ENCODE data around the gene FBLN5.

FBLN5 gene

GRCh38 chr14:91903070-91903469, 44.4 kb downstream of the FBLN5 start:
- H3K27ac ChIP-seq (ENCODE audit: low read length): no peak overlapping the region
- TF ChIP-seq CTCF (IDR thresholded peaks at IDR 0.05; ENCODE audit: low read length) (no peak), EZH2phosphoT487 (IDR thresholded peaks at IDR 0.05; ENCODE audit: low read length) (no peak), EZH2 (optimal IDR thresholded peaks at IDR 0.05; ENCODE audit: low read depth, low read length) (no peak)
- H3K36me3 ChIP-seq (replicated peaks; ENCODE audit: insufficient read depth, low read length): no peaks in the 10 kb centered on the region
- H3K4me1 ChIP-seq (ENCODE audit: low read length): no peaks in the 10 kb centered on the region
- no peak for DNase-seq
- H3K9me3 ChIP-seq (replicated peaks; ENCODE audit: insufficient read depth, low read length): no peaks in the 10 kb centered on the region
- H3F3A ChIP-seq (ENCODE audit: insufficient read depth, low read length): no peaks in the 10 kb centered on the region
- no peaks in the 10 kb centered on the region for H3K9me2 ChIP-seq (replicated peaks; ENCODE audit: insufficient read depth, low read length)
- no peaks in the 10 kb centered on the region for H3K27me3 ChIP-seq (replicated peaks; ENCODE audit: insufficient read depth, low read length)
- no peaks in the 10 kb centered on the region for H4K20me1 ChIP-seq (ENCODE audit: insufficient read depth, low read length)
- H3K79me2 ChIP-seq (ENCODE audit: low read length): no peaks in the 10 kb centered on the region
- H2AFZ ChIP-seq (ENCODE audit: low read length): no peak overlapping the region
- no peak overlapping the region for H3K4me2 ChIP-seq (ENCODE audit: low read depth, low read length)
- H3K9ac ChIP-seq (ENCODE audit: low read length): no peak overlapping the region
- H3K4me3 ChIP-seq (ENCODE audit: low read length): no peak overlapping the region

DNA sequence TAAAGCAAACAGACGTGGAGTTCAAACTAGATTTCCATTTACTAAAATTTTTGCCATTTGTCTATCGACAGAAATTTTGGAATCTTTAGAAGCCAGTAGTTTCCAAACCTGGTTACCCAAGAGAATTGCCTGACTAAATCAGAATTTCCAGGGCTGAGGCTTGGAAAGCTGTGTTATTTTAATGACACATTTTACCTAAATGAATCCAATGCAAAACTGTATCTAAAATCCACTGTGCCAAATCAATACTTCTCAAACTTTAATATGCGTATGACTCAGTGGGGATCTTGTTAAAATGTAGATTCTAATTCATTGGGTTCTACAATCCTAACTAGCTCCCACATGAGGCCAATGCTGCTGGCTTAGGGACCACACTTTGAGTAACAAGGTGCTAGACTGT, 45.2 kb downstream of the FBLN5 start:
- H3K4me3 ChIP-seq (ENCODE audit: low read length): no peak overlapping the region
- no peaks in the 10 kb centered on the region for H3K36me3 ChIP-seq (replicated peaks; ENCODE audit: insufficient read depth, low read length)
- H3F3A ChIP-seq (ENCODE audit: insufficient read depth, low read length): no peaks in the 10 kb centered on the region
- no peak overlapping the region for H3K4me2 ChIP-seq (ENCODE audit: low read depth, low read length)
- no peak overlapping the region for H3K27ac ChIP-seq (ENCODE audit: low read length)
- H3K27me3 ChIP-seq (replicated peaks; ENCODE audit: insufficient read depth, low read length): no peaks in the 10 kb centered on the region
- no peak overlapping the region for H2AFZ ChIP-seq (ENCODE audit: low read length)
- H3K9me2 ChIP-seq (replicated peaks; ENCODE audit: insufficient read depth, low read length): no peaks in the 10 kb centered on the region
- H3K9ac ChIP-seq (ENCODE audit: low read length): no peak overlapping the region
- no peak for TF ChIP-seq CTCF (IDR thresholded peaks at IDR 0.05; ENCODE audit: low read length)
- H3K9me3 ChIP-seq (replicated peaks; ENCODE audit: insufficient read depth, low read length): no peaks in the 10 kb centered on the region
- no peak for DNase-seq
- H3K79me2 ChIP-seq (ENCODE audit: low read length): no peaks in the 10 kb centered on the region
- no peaks in the 10 kb centered on the region for H3K4me1 ChIP-seq (ENCODE audit: low read length)
- no peaks in the 10 kb centered on the region for H4K20me1 ChIP-seq (ENCODE audit: insufficient read depth, low read length)

GRCh38 chr14:91901449-91902226, 45.9 kb downstream of the FBLN5 start:
- no peak overlapping the region for H3K4me2 ChIP-seq (ENCODE audit: low read depth, low read length)

More at GRCh38 chr14:91901449-91902226, 45.9 kb downstream of the FBLN5 start:
- Histone ChIP-seq H3K4me3 (ENCODE audit: low read length) (no peak overlapping the region), H4K20me1 (ENCODE audit: insufficient read depth, low read length) (no peaks in the 10 kb centered on the region), H3K4me1 (ENCODE audit: low read length) (no peaks in the 10 kb centered on the region), H3K9ac (ENCODE audit: low read length) (no peak overlapping the region), H3K9me3 (replicated peaks; ENCODE audit: insufficient read depth, low read length) (no peaks in the 10 kb centered on the region), H3K79me2 (ENCODE audit: low read length) (no peaks in the 10 kb centered on the region), H2AFZ (ENCODE audit: low read length) (no peak overlapping the region), H3K27ac (ENCODE audit: low read length) (no peak overlapping the region), H3K36me3 (replicated peaks; ENCODE audit: insufficient read depth, low read length) (no peaks in the 10 kb centered on the region), H3K27me3 (replicated peaks; ENCODE audit: insufficient read depth, low read length) (no peaks in the 10 kb centered on the region), H3F3A (ENCODE audit: insufficient read depth, low read length) (no peaks in the 10 kb centered on the region), H3K9me2 (replicated peaks; ENCODE audit: insufficient read depth, low read length) (no peaks in the 10 kb centered on the region)
- TF ChIP-seq EZH2phosphoT487 (IDR thresholded peaks at IDR 0.05; ENCODE audit: low read length) (no peak), EZH2 (optimal IDR thresholded peaks at IDR 0.05; ENCODE audit: low read depth, low read length) (no peak), CTCF (IDR thresholded peaks at IDR 0.05; ENCODE audit: low read length) (no peak)
- DNase-seq: no peak

All from MM.1S (cell line).